Measurements from ENCODE around the gene DDX56. TPM values are rescaled to one million over a fixed set of nuclear protein-coding genes. Genes with fewer than 3 reads are reported as not detected.
A peak's percentile ranks its signal among the peaks of the same experiment; 100 is the strongest.

Gene DDX56
- total RNA-seq, 1 experiment from 2014 or later, result 120 TPM

- H3K23me2 ChIP-seq (ENCODE audit: insufficient read length, low read depth, low read length, poor library complexity, severe bottlenecking), result no peaks in the 10 kb centered on the region
- no peaks in the 10 kb centered on the region for H3K9me3 ChIP-seq (ENCODE audit: control insufficient read depth, low read depth, low read length)
- H3K56ac ChIP-seq (ENCODE audit: insufficient read length, low read depth, low read length), result no peak overlapping the region
- H3K27me3 ChIP-seq (ENCODE audit: insufficient read depth, low read length), result no peaks in the 10 kb centered on the region
- H3K4me3 Mint-ChIP-seq, result no peak overlapping the region; a peak in 1 of 5 replicates
- no peak overlapping the region for H2AK5ac ChIP-seq (ENCODE audit: insufficient read length, low read length)
- no peak overlapping the region for H3T11ph ChIP-seq (ENCODE audit: low read length)
- H3K9ac ChIP-seq (ENCODE audit: extremely low read depth, insufficient read length, low read length), result no peak overlapping the region
- no peak overlapping the region for H2BK5ac ChIP-seq (ENCODE audit: insufficient read length, low read length)
- H2BK120ac ChIP-seq (ENCODE audit: low read depth, low read length, poor library complexity, severe bottlenecking), result no peak overlapping the region
- no peak for TF ChIP-seq CTCF (conservative IDR thresholded peaks at IDR 0.05)
- peaks cover 0 to 4% of the 10 kb centered on the region in 2 experiments; a peak in 1 of 4 replicates for H3K4me1 Mint-ChIP-seq
- H4K5ac ChIP-seq (ENCODE audit: insufficient read length, low read depth, low read length), result no peak overlapping the region
- no peaks in the 10 kb centered on the region for H3K4me1 ChIP-seq (ENCODE audit: insufficient read depth, low read length)
- no peak overlapping the region for H3K18ac ChIP-seq (ENCODE audit: insufficient read length, low read depth, low read length)
- H3K79me2 ChIP-seq (ENCODE audit: insufficient read depth, low read length), result no peaks in the 10 kb centered on the region
- H3K36me3 Mint-ChIP-seq (ENCODE audit: insufficient read depth in 1 of 3, low read depth in 3 of 3), result no peaks in the 10 kb centered on the region; a peak in 1 of 7 replicates
- H2BK12ac ChIP-seq (ENCODE audit: insufficient read length, low read depth, low read length), result no peak overlapping the region
- H4K20me1 ChIP-seq (ENCODE audit: control insufficient read depth, insufficient read depth, insufficient read length), result no peaks in the 10 kb centered on the region
- H2BK15ac ChIP-seq (ENCODE audit: low read depth, low read length), result no peak overlapping the region
- no peak overlapping the region for H4K8ac ChIP-seq (replicated peaks; ENCODE audit: insufficient read length, low read depth, low read length)
- no peak overlapping the region for H3K4me2 ChIP-seq (ENCODE audit: insufficient read depth, insufficient read length, low read length)
- no peak overlapping the region for H2BK20ac ChIP-seq (ENCODE audit: low read depth, low read length, poor library complexity, severe bottlenecking)
- H3K9me3 Mint-ChIP-seq, result no peaks in the 10 kb centered on the region
- H3K27ac ChIP-seq (ENCODE audit: insufficient read length, low read depth, low read length), result no peak overlapping the region
- no peak for DNase-seq
- peak overlapping the region; percentile 20; the same call in 1 of the 2 replicates for H3K14ac ChIP-seq (ENCODE audit: insufficient read depth, low read length)
- H4K91ac ChIP-seq (ENCODE audit: insufficient read length, low read depth, low read length), result no peak overlapping the region
- peaks cover 2% of the 10 kb centered on the region; the same call in 1 of the 2 replicates for H3K27me3 Mint-ChIP-seq (ENCODE audit: low read depth)
- no CpG with 5 or more reads among the region's 32 CpGs for WGBS (ENCODE audit: extremely low coverage, insufficient read length, low lambda C conversion rate)
- no peak overlapping the region for H3K23ac ChIP-seq (ENCODE audit: insufficient read length, low read depth, low read length)
- no peak overlapping the region for H3K27ac Mint-ChIP-seq
- H2AFZ ChIP-seq (ENCODE audit: low read length), result no peak overlapping the region
- H3K4ac ChIP-seq (ENCODE audit: low read depth, low read length), result no peak overlapping the region
- no peaks in the 10 kb centered on the region for H3K79me1 ChIP-seq (ENCODE audit: insufficient read depth, low read depth, low read length, poor library complexity, severe bottlenecking)
Measured at GRCh38 chr7:44538798-44539668, 34.7 kb downstream of the DDX56 start.
